Measurements from ENCODE around the gene PIP5KL1.

Gene PIP5KL1

GRCh38 chr9:127942216-127943010, 11.8 kb upstream of the PIP5KL1 start:
- TF ChIP-seq TOX (CRISPR knock-in tag; IDR thresholded peaks at IDR 0.05; ENCODE audit: borderline replicate concordance) (no peak), BACH2 (CRISPR knock-in tag; IDR thresholded peaks at IDR 0.05; ENCODE audit: borderline replicate concordance) (no peak), POU6F1 (CRISPR knock-in tag; IDR thresholded peaks at IDR 0.05; ENCODE audit: borderline replicate concordance, low read depth) (no peak), PATZ1 (CRISPR knock-in tag; IDR thresholded peaks at IDR 0.05; ENCODE audit: borderline replicate concordance) (no peak), ISL1 (CRISPR knock-in tag; IDR thresholded peaks at IDR 0.05) (no peak), ZNF565 (CRISPR knock-in tag; conservative IDR thresholded peaks at IDR 0.05; ENCODE audit: low read depth) (no peak)
- ATAC-seq = peak; percentile 80

- ATAC-seq = no peak
- TF ChIP-seq POU6F1 (CRISPR knock-in tag; IDR thresholded peaks at IDR 0.05; ENCODE audit: borderline replicate concordance, low read depth) (no peak), ZNF70 (CRISPR knock-in tag; IDR thresholded peaks at IDR 0.05) (no peak), OSR1 (CRISPR knock-in tag; IDR thresholded peaks at IDR 0.05) (no peak), ARNTL (CRISPR knock-in tag; IDR thresholded peaks at IDR 0.05; ENCODE audit: borderline replicate concordance, low read depth) (no peak), ZC3H10 (CRISPR knock-in tag; IDR thresholded peaks at IDR 0.05) (no peak), CSRNP3 (CRISPR knock-in tag; IDR thresholded peaks at IDR 0.05) (no peak), ZFP30 (CRISPR knock-in tag; IDR thresholded peaks at IDR 0.05) (no peak), ZNF8 (CRISPR knock-in tag; IDR thresholded peaks at IDR 0.05) (no peak), RARB (CRISPR knock-in tag; IDR thresholded peaks at IDR 0.05) (no peak), ZNF565 (CRISPR knock-in tag; conservative IDR thresholded peaks at IDR 0.05; ENCODE audit: low read depth) (no peak), TOX (CRISPR knock-in tag; IDR thresholded peaks at IDR 0.05; ENCODE audit: borderline replicate concordance) (no peak), ZFP3 (CRISPR knock-in tag; IDR thresholded peaks at IDR 0.05) (no peak), CSDC2 (CRISPR knock-in tag; IDR thresholded peaks at IDR 0.05) (no peak), CREB5 (CRISPR knock-in tag; IDR thresholded peaks at IDR 0.05; ENCODE audit: low read depth) (no peak), PPARA (CRISPR knock-in tag; IDR thresholded peaks at IDR 0.05; ENCODE audit: borderline replicate concordance) (no peak), ESRRG (CRISPR knock-in tag; IDR thresholded peaks at IDR 0.05) (no peak), GLIS3 (CRISPR knock-in tag; IDR thresholded peaks at IDR 0.05) (no peak), BACH2 (CRISPR knock-in tag; IDR thresholded peaks at IDR 0.05; ENCODE audit: borderline replicate concordance) (no peak)
Measured at GRCh38 chr9:127941961-127942215, 11.3 kb upstream of the PIP5KL1 start.

- TF ChIP-seq CSRNP3 (CRISPR knock-in tag; IDR thresholded peaks at IDR 0.05) (no peak), GLIS3 (CRISPR knock-in tag; IDR thresholded peaks at IDR 0.05) (no peak), CREB5 (CRISPR knock-in tag; IDR thresholded peaks at IDR 0.05; ENCODE audit: low read depth) (no peak), TOX (CRISPR knock-in tag; IDR thresholded peaks at IDR 0.05; ENCODE audit: borderline replicate concordance) (no peak), PPARA (CRISPR knock-in tag; IDR thresholded peaks at IDR 0.05; ENCODE audit: borderline replicate concordance) (no peak), ZNF70 (CRISPR knock-in tag; IDR thresholded peaks at IDR 0.05) (no peak), ISL1 (CRISPR knock-in tag; IDR thresholded peaks at IDR 0.05) (no peak), RARB (CRISPR knock-in tag; IDR thresholded peaks at IDR 0.05) (no peak), ESRRG (CRISPR knock-in tag; IDR thresholded peaks at IDR 0.05) (no peak), ARNTL (CRISPR knock-in tag; IDR thresholded peaks at IDR 0.05; ENCODE audit: borderline replicate concordance, low read depth) (no peak), OSR1 (CRISPR knock-in tag; IDR thresholded peaks at IDR 0.05) (no peak), BACH2 (CRISPR knock-in tag; IDR thresholded peaks at IDR 0.05; ENCODE audit: borderline replicate concordance) (no peak), ZNF565 (CRISPR knock-in tag; conservative IDR thresholded peaks at IDR 0.05; ENCODE audit: low read depth) (no peak), ZFP30 (CRISPR knock-in tag; IDR thresholded peaks at IDR 0.05) (no peak)
- ATAC-seq = no peak
Measured at GRCh38 chr9:127941062-127941960, 10.7 kb upstream of the PIP5KL1 start.

Data from SK-N-SH treated with all-trans-retinoic acid at 6 μM for 48 hours (cell line).